Dedifferentiated amniotic fluid mesenchymal stem cell (primary cell): Measurements from ENCODE around the gene ITGA1.

Source experiments
- DNase-seq: peaks from one replicate; pipeline ENCODE4 v3.0.0-alpha.2; 2016; ENCODE audit errors: extremely low spot score

Gene ITGA1

GRCh38 chr5:52997424-52997823 is 209.7 kb downstream of the ITGA1 start:
- DNase-seq = no peak

GRCh38 chr5:52998552-52999313 is 211.0 kb downstream of the ITGA1 start:
- no peak for DNase-seq

GRCh38 chr5:52999344-52999949 is 211.7 kb downstream of the ITGA1 start:
- DNase-seq = no peak

- DNase-seq = no peak
Observed at GRCh38 chr5:53001541-53001940, 213.8 kb downstream of the ITGA1 start.

- DNase-seq = no peak
Observed at GRCh38 chr5:53002491-53002890, 214.8 kb downstream of the ITGA1 start.

- DNase-seq = no peak
Observed at GRCh38 chr5:53003144-53003543, 215.4 kb downstream of the ITGA1 start.

GRCh38 chr5:53006911-53007890 is 219.5 kb downstream of the ITGA1 start:
- no peak for DNase-seq

GRCh38 chr5:53008751-53009150 is 221.0 kb downstream of the ITGA1 start:
- no peak for DNase-seq
